Gastrocnemius medialis (tissue), 4 donors: Measurements from ENCODE around the gene BBX. TPM values are rescaled to one million over a fixed set of nuclear protein-coding genes. Genes with fewer than 3 reads are reported as not detected.

Experiments
- ATAC-seq, 2 donors: fragments of 150-250 bp; one replicate each; pipeline ENCODE4 v1.9.1; 2016
- DNase-seq, 2 donors: peaks; one replicate each; pipeline ENCODE4 v3.0.0-alpha.2; 2019
- H3K27ac ChIP-seq, 4 donors: fragments of 200-600 bp; sonication (generic); 1 replicate in 1 of 4; 2 replicates in 3 of 4; pipeline ENCODE4 v1.5.1; 2016 to 2018; ENCODE audit warnings: mild to moderate bottlenecking in 2 of 4, moderate library complexity in 1 of 4
- H3K27me3 ChIP-seq, 3 donors: fragments of 200-600 bp; sonication (generic) in 2 of 3; 1 replicate in 1 of 3; 2 replicates in 2 of 3; pipeline versions ENCODE4 v1.5.1 to v1.6.0; 2016 to 2019; ENCODE audit warnings: mild to moderate bottlenecking in 1 of 3, moderate library complexity in 1 of 3
- H3K36me3 ChIP-seq, 2 donors: fragments of 200-600 bp; sonication (generic) in 1 of 2; one replicate each; pipeline ENCODE4 v1.5.1; 2017 to 2018
- H3K4me1 ChIP-seq, 2 donors: fragments of 200-600 bp; sonication (generic) in 1 of 2; one replicate each; pipeline ENCODE4 v1.5.1; 2016 to 2017; ENCODE audit warnings: mild to moderate bottlenecking in 2 of 2
- H3K4me3 ChIP-seq, 4 donors: fragments of 200-600 bp; sonication (generic) in 3 of 4; 1 replicate in 1 of 4; 2 replicates in 3 of 4; pipeline ENCODE4 v1.5.1; 2016 to 2019; ENCODE audit warnings: mild to moderate bottlenecking in 2 of 4
- H3K9me3 ChIP-seq, 3 donors: fragments of 200-600 bp; sonication (generic) in 2 of 3; 1 replicate in 1 of 3; 2 replicates in 2 of 3; pipeline ENCODE4 v1.5.1; 2016 to 2019
- POLR2A ChIP-seq, 2 donors: fragments of 450-650 bp; IDR thresholded peaks; one replicate each; pipeline ENCODE4 v1.6.1; 2017; ENCODE audit warnings: antibody characterized with exemption in 2 of 2, mild to moderate bottlenecking in 2 of 2, moderate library complexity in 2 of 2
- in situ Hi-C, 4 donors: fragments of 200-750 bp; cut with MboI; loops; one replicate each; pipeline versions ENCODE4 v1.15.0 to v1.8.0; 2017; ENCODE audit warnings: low sequenced_read_pairs in 4 of 4
- intact Hi-C: fragments of 100-400 bp; cut with DNase I; formaldehyde crosslinking; loops from one replicate; pipeline ENCODE4 v1.15.1; 2023; ENCODE audit warnings: low total_unique reads
- total RNA-seq, 4 donors: library from RNA; depleted of rRNA; stranded (reverse); fragments of >200 nt; gene quantifications; one replicate each; pipeline versions ENCODE4 v1.1.0 to v1.2.3, GENCODE V29; 2016
- TF ChIP-seq, protein P1 (sequence below), 5 experiments: fragments of 450-650 bp in 3 of 5; fragments of 200-600 bp in 2 of 5; sonication (generic) in 2 of 5; IDR thresholded peaks in 4 of 5; conservative IDR thresholded peaks in 1 of 5; 1 replicate in 4 of 5; 2 replicates in 1 of 5; pipeline ENCODE4 v1.5.1; 2016 to 2019; ENCODE audit warnings: antibody characterized with exemption in 5 of 5, mild to moderate bottlenecking in 3 of 5, moderate library complexity in 3 of 5

Gene BBX
- total RNA-seq, 4 donors from 2014 or later = 15.2 to 48.3 (median 20.1) TPM

DNA sequence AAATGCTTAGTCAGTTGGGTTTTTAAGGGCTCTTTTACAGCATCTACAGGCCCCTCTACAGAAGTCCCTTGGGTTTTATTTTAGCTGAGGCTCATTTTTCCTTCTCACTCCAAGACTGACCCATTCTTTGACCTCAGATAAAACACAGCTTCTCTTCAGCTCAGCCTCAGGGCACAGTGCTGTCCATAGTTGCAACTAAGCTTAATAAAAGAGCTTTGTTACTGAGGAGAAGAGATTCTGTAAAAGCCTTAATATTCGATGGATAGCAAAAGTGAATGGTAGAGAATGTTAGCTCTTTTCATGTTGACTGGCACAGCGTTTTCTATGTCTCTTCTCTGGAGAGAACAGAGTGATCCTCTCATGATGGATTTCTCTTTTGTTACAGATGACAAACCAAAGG, 277.9 kb downstream of the BBX start:
- ATAC-seq = no peak

DNA sequence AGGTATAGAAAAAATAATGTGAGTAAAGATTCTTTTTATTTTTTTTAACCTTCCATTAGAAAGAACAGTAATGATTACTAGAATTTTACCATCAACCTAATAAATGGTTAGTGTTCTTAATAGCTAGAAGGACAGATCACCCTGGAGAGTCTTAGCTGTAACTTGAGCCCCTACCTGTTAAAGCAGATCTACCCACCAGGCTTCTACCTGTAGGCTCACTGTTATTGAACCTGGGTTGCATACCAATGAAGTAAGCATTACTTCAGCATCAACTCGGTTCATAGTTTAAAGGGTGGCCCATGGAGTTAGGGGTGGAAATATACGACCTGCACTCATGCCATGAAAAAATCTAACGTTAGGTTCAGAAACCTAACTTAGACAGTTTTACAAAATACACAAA, 280.4 kb downstream of the BBX start:
- intact Hi-C loops (no loop called here), in situ Hi-C loops (no loop called here)
- no peaks in the 10 kb centered on the region for H3K27me3 ChIP-seq
- DNase-seq (no peak), ATAC-seq (no peak)
- TF ChIP-seq POLR2A (IDR thresholded peaks at IDR 0.05) = no peak
- TF ChIP-seq, protein P1, sequence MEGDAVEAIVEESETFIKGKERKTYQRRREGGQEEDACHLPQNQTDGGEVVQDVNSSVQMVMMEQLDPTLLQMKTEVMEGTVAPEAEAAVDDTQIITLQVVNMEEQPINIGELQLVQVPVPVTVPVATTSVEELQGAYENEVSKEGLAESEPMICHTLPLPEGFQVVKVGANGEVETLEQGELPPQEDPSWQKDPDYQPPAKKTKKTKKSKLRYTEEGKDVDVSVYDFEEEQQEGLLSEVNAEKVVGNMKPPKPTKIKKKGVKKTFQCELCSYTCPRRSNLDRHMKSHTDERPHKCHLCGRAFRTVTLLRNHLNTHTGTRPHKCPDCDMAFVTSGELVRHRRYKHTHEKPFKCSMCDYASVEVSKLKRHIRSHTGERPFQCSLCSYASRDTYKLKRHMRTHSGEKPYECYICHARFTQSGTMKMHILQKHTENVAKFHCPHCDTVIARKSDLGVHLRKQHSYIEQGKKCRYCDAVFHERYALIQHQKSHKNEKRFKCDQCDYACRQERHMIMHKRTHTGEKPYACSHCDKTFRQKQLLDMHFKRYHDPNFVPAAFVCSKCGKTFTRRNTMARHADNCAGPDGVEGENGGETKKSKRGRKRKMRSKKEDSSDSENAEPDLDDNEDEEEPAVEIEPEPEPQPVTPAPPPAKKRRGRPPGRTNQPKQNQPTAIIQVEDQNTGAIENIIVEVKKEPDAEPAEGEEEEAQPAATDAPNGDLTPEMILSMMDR (IDR thresholded peaks at IDR 0.05 in 4 of 5, conservative IDR thresholded peaks at IDR 0.05 in 1 of 5) = no peak
- no peaks in the 10 kb centered on the region for H3K9me3 ChIP-seq
- no peak overlapping the region for H3K4me3 ChIP-seq
- no peaks in the 10 kb centered on the region for H3K4me1 ChIP-seq
- peaks cover 4 to 73% of the 10 kb centered on the region in 2 donors for H3K36me3 ChIP-seq
- no peak overlapping the region for H3K27ac ChIP-seq

More for the DNA sequence above, 277.9 kb downstream of the BBX start:
- intact Hi-C loops (no loop called here), in situ Hi-C loops (no loop called here)
- no peak for DNase-seq
- Histone ChIP-seq H3K27me3 (no peaks in the 10 kb centered on the region), H3K4me3 (no peak overlapping the region), H3K27ac (no peak overlapping the region), H3K36me3 (peaks cover 3 to 59% of the 10 kb centered on the region in 2 donors), H3K9me3 (no peaks in the 10 kb centered on the region), H3K4me1 (no peaks in the 10 kb centered on the region)
- no peak for TF ChIP-seq POLR2A (IDR thresholded peaks at IDR 0.05)
- TF ChIP-seq, protein P1 (IDR thresholded peaks at IDR 0.05 in 4 of 5, conservative IDR thresholded peaks at IDR 0.05 in 1 of 5) = no peak

DNA sequence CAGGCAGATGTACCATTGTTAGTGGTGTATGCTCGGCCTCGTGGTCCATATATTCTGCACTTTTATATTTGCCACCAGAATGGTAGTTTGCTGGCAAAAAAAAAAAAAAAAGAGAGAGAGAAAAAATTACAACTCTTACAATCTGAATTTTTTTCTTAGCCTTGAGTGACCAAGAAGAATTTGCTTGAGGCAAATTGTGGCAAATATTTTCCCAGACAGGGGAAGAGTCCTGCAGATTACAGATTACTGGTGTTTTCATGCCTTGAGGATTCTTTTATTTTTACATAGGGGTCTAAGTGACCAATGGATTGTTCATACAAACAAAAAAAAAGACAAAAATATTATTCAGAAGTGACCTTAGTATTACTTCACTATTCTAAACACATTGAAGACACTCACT, 283.3 kb downstream of the BBX start:
- H3K9me3 ChIP-seq = no peaks in the 10 kb centered on the region
- TF ChIP-seq, protein P1 (IDR thresholded peaks at IDR 0.05 in 4 of 5, conservative IDR thresholded peaks at IDR 0.05 in 1 of 5) = no peak
- no peak for TF ChIP-seq POLR2A (IDR thresholded peaks at IDR 0.05)
- no peaks in the 10 kb centered on the region for H3K27me3 ChIP-seq
- DNase-seq (no peak), ATAC-seq (no peak)
- intact Hi-C loops (no loop called here), in situ Hi-C loops (no loop called here)
- no peaks in the 10 kb centered on the region for H3K4me1 ChIP-seq
- no peak overlapping the region for H3K27ac ChIP-seq
- H3K4me3 ChIP-seq = no peak overlapping the region
- peaks cover 4 to 62% of the 10 kb centered on the region in 2 donors for H3K36me3 ChIP-seq

DNA sequence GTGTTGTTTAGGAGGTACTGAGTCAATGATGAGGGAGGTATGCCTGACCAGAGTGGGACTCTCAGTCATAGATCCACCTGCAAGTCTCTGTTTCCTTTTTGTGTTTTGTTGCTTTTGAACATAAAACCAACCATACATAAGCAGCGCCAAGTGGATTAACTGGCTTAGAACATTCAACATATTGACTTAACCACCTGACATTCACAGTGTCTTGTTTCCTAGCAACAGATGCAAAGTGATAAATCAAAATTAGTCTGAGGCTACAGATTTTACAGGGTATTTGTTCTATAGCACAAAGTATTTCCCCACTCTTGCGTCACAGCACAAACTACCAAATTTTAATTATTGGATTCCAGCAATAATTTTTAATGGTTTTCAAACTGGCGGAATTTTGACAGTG, 283.8 kb downstream of the BBX start:
- intact Hi-C loops (no loop called here), in situ Hi-C loops (no loop called here)
- peaks cover 2 to 57% of the 10 kb centered on the region in 2 donors for H3K36me3 ChIP-seq

More for the DNA sequence above, 283.8 kb downstream of the BBX start:
- no peak overlapping the region for H3K4me3 ChIP-seq
- H3K27ac ChIP-seq = no peak overlapping the region
- ATAC-seq (no peak), DNase-seq (no peak)
- no peaks in the 10 kb centered on the region for H3K4me1 ChIP-seq
- TF ChIP-seq, protein P1 (IDR thresholded peaks at IDR 0.05 in 4 of 5, conservative IDR thresholded peaks at IDR 0.05 in 1 of 5) = no peak
- no peak for TF ChIP-seq POLR2A (IDR thresholded peaks at IDR 0.05)
- no peaks in the 10 kb centered on the region for H3K27me3 ChIP-seq
- no peaks in the 10 kb centered on the region for H3K9me3 ChIP-seq
